Dermis microvascular lymphatic vessel endothelial cell (primary cell): ENCODE data around the gene EPHB2. TPM values are rescaled to one million over a fixed set of nuclear protein-coding genes. Genes with fewer than 3 reads are reported as not detected.

Experiments
- DNase-seq, 2 donors: peaks; one replicate each; pipeline versions ENCODE4 v3.0.0 to v3.0.0-alpha.2; 2010; ENCODE audit warnings: low read depth in 2 of 2
- total RNA-seq: library from RNA; depleted of rRNA; stranded (reverse); fragments of >200 nt; gene quantifications from 2 replicates; pipeline ENCODE4 v1.2.1, GENCODE V29; 2014

The EPHB2 gene
- total RNA-seq, 1 donor from 2014 or later, result 26.6 TPM

DNA sequence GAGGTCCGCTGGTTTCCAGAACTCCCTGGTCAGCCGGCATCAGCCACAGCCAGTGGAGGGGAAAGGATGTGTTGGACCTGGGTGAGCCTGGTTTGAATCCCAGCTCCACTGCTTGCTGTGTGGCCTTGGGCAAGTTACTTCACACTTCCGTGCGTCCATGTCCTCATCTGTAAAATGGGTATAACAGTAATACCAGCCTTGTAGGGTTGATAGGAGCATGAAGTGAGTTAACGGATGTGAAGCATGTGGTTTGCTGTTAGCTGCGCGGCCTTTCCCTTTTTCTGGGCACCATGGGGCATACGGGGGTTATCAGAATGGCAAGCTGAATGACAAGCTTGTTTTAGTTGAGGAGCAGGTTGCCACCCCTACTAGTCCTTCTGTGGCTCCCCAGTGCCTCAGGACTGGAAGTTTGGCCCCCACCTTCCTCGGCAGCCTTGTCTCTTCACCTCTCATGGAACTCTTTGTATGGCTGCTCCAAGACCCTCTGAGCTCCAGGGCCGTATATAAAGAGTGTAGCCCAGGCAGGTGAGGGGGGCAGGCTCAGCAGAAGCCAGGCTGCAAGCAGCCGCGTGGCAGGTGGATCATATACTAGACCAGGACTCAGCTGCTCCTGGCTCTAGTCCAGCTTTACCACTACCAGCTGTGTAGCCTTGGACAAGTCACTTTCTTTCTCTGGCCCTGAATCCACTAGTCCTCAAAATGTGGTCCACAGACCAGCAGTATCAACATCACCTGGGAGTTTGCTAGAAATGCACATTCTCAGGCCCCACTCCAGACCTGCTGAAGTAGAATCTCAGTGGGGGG, 166.7 kb downstream of the EPHB2 start:
- no peak for DNase-seq

DNA sequence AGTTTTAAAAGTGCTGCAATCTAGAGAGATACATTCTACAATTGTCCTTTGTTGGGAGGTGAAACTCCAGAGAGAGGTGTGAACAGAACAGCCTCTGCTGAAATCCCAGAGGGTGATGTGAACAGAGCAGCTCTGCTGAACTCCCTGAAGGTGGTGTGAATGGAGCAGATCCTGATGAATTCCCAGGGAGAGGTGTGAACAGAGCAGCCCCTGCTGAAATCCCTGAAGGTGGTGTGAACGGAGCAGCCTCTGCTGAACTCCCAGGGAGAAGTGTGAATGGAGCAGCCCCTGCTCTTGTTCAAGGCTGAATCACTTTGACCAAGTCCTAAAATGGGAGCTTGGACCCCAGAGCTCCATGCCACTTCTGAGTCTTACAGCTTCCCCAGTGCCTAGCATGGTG, 167.3 kb downstream of the EPHB2 start:
- no peak for DNase-seq

DNA sequence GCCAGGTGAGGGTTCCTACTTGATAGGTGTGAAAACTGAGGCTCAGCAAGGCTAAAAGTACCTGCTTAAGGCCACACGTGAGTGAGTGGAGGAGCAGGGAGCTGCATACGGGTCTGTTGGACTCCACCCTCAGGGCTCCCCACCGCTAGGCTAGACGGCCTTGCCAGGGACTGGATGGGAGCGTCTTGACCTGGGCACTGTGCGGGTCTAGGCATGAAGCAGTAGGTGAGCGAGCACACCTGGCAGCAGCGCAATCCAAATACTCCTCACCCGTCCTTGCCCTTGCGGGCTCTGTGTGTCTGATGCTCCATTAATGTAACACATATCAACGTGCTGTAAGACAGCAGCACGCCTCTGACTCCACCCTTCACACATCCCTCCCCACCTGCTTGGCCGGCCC, 168.0 kb downstream of the EPHB2 start:
- no peak for DNase-seq

DNA sequence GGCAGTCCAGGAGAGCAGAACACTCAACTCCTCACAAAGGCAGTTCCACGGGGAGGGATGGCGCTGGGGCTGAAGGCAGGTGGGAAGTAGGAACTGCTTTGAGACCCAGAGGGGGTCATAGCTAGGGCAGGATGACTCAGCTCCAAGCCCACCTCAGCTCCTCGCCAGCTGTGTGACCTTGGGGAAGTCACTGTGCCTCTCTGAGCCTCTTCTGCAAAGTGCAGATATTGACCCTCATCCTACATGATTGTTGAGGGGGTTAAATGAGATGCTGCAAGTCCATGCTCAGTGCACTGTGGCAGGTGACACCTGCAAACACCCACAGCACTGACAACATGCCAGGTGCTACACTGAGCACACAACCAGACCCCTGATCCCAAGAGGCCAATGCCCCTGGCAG, 168.8 kb downstream of the EPHB2 start:
- no peak for DNase-seq

DNA sequence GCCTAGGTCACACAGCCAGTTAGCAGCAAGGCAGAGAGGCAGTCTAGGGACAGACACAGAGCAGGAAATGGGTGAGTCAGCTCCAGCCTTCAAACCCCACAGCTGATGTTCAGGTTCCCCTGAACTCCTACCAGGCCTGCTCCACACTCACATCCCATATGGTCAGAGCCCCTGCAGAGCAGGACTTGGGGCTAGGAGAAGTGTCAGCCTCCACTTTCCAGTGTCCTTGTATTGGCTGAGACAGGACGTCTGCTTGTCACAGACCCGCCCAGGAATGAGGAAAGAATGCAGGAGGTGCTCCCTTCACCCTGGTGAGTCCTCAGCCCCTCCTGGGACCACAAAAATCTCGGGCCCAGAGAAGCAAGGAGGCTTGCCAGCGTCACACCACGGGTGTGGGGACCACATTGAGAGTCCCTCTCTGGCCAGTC, 169.5 kb downstream of the EPHB2 start:
- DNase-seq, result peak in 1 of 2 donors; percentile 78

DNA sequence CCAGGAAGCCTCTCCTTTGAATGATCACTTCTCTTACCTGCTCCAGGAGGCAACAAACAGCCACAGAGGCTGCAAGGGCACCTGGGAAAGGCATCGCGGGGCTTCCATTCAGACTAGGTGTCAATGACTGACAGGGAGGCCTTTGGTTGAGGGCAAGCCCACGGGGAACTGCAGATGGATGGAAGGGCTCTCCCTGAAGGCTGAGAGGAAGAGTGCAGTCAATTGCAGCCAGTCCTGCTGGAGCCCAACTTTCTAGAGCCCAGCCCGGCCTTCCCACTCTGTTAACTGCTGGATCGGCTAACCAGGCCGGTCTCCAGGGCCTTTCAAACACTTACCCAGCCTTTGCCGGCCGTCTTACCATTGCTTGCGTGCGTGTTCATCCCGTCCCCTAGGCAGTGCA, 172.8 kb downstream of the EPHB2 start:
- no peak for DNase-seq

DNA sequence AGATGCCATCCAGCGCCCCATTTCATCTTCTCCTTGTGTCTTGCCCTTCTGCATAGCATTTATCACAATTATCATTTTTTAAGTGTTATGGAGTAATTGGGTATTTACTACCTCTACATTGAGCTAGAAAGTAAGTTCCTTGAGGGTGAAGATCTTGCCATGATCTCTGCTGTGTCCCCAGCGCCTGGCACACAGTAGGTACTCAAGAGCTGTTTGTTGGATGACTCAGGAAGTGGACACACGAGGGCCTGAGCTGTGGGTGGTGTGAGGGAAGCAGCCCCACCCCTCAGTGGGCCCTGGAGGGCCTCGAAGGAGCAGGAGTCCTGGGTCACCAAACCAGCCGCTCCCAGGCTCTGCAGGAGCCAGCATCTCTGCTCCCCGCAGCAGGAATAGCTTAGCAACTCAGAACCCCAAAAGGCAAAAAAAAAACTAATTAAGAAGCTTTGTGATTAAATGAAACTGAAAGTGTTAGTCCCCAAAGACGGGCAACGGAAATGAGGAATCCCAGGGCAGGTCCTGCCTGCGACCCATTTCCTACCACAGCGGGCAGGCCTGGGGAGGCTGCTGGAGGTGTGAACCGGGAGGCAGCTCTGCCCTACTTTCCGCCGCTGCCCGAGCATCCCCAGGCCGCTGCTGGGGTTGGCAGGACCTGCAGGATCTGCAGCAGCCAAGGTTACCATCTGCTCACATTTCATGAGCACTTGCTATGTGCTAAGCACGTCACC, 174.3 kb downstream of the EPHB2 start:
- DNase-seq, result no peak

DNA sequence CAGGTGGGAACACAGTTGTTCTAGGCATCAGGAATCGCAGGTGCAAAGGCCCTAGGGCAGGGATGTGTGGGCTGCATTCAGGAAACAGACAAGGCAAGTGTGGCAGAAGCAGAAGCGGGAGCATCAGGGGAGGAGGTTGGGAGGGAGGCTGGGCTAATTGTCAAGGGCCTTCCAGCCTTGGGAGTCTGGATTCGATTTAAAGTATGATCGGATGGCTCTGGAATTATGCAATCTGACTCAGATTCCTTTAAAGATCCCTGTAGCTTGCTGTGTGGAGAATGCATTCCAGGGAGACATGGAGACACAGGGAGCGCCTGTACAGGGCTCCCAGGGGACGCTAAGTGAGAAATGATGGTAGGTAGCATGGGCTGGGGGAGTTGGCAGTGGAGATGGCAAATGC, 175.6 kb downstream of the EPHB2 start:
- no peak for DNase-seq

DNA sequence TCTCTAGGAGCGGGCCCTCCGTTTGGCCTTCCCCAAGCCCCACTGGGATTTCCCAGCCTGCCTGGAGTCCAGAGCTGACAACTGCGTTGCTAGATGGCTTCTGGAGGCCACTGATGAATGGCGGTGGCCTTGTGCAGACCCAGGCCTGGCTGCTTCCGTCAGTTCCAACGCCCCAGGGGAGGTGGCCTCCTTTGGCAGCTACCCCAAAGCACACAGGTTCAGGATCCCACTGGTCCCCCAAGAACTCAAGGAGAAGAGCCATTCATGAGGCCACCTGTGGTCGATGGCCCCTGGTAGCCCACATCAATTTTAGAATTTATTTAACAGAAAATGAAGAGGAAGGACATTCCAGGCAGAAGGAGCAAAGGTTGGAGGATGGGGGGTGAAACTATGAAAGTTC, 176.9 kb downstream of the EPHB2 start:
- DNase-seq, result no peak

DNA sequence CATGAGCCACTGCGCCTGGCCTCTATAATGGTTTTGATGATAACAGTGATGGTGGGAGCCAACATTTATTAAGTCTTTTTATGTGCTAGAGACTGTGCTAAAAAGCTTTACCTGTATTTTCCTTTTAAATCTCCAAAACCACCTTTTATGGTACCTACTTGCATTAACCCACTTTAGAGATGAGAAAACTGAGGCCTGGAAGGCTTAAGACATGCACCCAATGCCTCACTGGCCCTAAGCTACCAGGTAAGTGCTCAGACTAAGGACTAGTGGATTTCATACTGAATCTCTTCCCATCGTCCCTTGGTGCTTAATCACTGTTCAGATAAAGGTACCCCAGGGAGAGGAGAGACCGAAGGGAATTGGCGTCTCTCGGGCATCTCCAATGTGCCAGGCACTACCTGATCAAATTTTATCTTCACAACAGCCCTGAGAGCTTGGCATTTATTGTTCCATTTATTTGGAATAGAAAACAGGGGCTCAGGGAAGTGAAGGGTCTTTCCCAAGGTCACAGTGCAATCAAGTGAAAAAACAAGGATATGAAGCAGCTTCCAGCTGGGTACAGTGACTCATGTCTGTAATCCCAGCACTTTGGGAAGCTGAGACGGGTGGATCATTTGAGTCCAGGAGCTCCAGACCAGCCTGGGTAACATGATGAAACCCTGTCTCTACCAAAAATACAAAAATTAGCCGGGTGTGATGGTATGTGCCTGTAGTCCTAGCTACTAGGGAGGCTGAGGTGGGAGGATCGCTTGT, 177.9 kb downstream of the EPHB2 start:
- peak; percentile 67 to 93 for DNase-seq

DNA sequence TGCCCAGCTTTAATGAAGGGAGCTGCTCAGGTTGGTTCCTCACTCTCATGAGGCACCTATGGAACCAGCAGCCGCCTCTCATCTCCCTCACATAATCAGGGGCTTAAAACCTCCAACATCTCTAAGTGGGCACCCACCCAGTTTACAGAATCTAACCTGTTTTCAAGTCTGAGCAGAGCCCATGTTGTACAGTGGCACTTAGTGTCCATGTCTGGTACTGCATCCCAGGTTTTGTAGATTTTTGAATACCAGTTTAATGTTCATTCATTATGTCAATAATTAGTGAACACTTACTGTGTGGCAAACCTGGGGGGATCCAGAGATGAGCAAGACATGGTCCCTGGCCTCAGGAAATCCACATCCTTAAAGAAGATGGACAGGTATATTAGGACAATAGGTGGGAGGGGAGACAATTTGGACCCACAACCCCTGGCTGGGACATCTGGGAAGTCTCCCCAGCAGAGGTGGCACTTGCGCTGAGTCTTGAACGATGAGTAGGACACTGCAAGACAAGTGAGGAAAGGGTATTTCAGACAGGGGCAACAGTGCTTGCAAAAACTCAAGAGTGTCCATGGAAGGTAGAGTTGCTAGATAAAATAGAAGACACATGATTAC, 178.7 kb downstream of the EPHB2 start:
- peak; percentile 40 to 83 for DNase-seq

DNA sequence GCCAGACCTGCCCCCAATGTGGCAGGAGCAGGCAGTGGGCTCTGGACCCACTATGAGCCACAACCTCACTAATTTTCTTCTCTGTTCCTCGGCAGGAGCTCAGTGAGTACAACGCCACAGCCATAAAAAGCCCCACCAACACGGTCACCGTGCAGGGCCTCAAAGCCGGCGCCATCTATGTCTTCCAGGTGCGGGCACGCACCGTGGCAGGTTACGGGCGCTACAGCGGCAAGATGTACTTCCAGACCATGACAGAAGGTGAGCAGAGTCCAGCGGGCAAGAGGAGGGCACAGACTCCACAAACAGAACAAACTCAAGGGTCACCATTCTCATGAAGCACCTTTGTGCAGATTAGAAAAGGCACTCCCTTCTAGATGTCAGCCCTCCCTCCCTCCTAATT, 182.2 kb downstream of the EPHB2 start:
- no peak for DNase-seq

DNA sequence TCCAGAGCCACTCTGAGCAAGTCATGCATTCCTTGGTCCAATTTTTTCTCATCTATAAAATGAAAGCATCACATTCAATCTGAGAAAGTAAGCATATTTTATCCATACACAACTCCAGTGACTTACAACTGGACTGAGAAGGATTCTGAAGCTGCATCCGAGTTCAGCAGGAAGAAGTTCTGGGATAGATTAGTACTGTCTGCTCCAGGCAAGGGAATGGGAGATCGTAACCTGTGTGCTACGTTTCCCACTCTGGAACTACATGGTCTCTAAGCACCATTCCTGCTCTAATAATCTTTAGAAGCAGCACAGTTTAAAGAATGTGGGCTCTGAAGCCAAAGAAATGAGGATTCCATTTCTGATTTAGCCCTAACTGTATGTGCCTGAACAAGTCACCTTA, 182.7 kb downstream of the EPHB2 start:
- no peak for DNase-seq

DNA sequence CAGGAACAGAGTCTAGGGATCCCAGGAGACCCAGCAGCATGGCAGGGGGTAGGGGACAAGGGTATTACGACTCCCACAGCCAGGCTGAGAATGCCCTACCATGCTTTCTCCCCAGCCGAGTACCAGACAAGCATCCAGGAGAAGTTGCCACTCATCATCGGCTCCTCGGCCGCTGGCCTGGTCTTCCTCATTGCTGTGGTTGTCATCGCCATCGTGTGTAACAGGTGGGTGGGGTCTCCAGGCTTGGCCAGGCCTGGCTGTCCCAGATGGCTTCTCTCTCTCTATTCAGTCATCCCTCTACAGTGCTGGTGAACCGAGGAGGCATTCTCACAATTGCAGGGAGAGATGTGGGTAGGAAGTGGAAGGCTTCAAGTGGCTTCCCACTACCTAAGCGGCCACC, 184.7 kb downstream of the EPHB2 start:
- no peak for DNase-seq

DNA sequence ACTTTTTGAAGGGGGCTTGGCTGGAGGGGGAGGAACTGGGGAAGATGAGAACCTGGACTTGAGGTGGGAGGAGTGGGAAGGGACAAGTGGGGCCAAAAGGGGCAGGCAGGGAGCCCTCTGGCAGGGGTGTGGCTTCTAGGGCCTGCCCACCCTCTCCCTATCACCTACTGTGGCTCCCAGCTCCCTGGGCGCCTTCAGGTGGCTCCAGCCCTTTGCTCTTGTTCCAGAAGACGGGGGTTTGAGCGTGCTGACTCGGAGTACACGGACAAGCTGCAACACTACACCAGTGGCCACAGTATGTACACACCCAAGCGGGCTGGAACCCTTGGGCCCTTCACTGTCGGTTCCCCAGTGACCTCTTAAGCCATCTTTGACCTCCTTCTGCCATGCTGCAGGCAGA, 185.5 kb downstream of the EPHB2 start:
- no peak for DNase-seq

DNA sequence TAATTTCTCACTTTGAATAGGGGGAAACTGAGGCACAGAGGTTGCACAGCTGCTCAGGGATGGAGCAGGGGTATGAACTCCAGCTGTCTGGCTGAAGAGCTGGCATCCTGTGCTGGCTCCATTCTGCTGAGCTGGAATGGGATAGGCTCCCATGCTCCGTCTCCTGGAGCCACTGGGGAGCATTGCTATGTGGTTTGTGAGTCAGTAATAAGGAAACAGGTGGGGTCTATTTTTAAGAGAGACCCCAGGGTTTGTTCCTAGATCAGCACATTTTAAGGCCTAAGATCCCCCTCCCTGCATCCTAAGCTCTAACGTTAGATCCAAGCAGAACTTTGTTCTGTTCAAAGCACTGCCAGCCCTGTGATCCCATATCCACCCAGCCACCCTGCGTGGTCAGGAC, 189.8 kb downstream of the EPHB2 start:
- no peak for DNase-seq

DNA sequence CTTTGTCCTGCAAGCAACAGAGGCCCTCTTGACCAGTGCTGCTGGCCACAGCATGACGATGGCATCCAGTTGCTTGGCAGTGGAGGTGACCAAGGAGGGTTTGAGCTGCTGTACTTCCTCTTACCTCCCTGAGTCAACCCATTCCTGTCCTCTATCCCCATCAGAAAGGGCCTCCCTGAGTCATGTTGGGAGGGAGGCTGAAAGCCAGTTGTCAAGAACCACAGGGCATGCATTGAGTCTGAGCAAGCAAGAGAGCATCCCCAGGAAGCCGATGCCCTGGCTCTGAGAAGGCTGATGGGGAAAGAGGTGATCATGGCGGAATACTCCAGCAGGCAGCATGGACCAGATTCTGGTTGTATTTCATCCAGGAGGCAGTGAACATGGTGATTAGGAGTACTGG, 192.5 kb downstream of the EPHB2 start:
- no peak for DNase-seq

DNA sequence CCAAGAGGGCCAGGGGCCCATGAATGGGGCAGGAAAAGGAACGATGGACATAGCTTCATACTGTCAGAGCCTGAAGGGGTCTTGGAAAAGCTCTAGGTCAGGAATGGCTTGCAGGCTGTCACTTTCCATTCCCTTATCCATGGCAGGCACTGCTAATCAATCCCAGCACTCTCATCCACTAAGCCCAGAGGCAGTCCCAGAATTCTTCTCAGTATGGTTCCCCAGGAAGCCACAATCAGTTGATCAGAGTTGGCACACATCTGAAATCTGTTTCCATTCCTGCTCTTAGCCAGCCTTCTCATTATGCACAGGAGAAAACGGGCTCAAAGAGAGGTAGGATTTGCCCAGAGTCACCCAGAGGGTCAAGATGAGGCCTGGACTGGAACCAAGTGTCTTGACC, 196.3 kb downstream of the EPHB2 start:
- DNase-seq, result no peak

DNA sequence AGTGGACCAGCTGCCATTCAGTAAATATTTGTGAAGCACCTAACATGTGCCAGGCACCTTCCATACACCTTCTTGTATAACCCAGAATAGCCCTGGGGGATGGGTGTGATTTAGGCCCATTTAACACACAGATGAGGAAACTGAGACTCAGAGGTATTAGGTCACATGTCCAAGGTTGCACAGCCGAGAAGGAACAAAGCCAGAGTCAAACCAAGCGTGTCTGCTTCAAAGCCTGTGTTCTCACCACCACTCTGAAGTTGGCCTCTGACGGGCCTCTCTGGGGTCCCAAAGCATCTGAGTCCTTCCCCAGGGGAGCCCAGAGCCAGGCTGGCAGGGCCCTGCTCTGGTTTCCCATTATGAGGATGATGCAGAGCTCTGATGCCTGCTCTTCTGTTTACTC, 196.9 kb downstream of the EPHB2 start:
- DNase-seq, result no peak

DNA sequence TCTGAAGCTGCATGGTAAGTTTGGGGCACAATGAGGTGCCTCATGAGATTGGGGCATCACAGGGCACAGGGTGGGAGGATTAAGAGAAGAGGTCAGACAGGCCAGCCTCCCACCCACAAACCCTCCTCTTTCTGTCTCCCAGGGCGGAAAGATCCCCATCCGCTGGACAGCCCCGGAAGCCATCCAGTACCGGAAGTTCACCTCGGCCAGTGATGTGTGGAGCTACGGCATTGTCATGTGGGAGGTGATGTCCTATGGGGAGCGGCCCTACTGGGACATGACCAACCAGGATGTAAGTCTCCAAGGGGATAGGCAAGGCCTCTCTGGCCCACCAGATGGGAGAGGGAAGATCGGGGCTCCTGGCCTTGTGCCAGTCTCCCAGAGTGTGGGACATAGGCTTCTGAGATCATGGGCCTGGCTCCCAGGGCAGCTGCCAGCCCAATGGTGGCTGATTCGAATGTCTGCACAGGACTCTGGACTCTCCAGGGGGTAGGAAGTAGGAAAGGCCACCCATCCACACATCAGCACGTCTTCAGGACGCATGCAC, 198.3 kb downstream of the EPHB2 start:
- no peak for DNase-seq

DNA sequence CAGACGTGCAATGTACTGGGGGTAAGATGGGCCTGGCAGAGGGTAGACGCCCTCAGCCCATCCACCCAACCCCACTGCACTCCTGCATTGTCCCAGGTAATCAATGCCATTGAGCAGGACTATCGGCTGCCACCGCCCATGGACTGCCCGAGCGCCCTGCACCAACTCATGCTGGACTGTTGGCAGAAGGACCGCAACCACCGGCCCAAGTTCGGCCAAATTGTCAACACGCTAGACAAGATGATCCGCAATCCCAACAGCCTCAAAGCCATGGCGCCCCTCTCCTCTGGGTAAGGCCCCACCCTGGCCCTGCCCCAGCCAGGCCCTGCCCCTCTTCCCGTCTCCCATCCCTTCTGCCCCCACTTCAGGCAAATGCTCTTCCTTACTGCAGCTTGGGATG, 199.6 kb downstream of the EPHB2 start:
- DNase-seq, result no peak
